Activated naive CD4-positive, alpha-beta T cell treated with anti-CD3 and anti-CD28 coated beads, Interleukin-2, amount 50 U/mL, for 24 hours (primary cell): ENCODE data around the gene SMIM1.
"Not testable (repeated sequence)": the region's sequence is repeated elsewhere in the genome, so short reads cannot be mapped to it uniquely, and the experiment has no call there.

Source experiments
- H3K27ac Mint-ChIP-seq: one replicate; pipeline ENCODE4 v1.8.0; 2021; ENCODE audit warnings: mild to moderate bottlenecking, mixed read lengths
- H3K27me3 Mint-ChIP-seq: one replicate; pipeline ENCODE4 v1.8.0; 2021; ENCODE audit warnings: mixed read lengths
- H3K36me3 Mint-ChIP-seq: one replicate; pipeline ENCODE4 v1.8.0; 2021; ENCODE audit warnings: mixed read lengths
- H3K4me1 Mint-ChIP-seq: one replicate; pipeline ENCODE4 v1.8.0; 2021; ENCODE audit warnings: mixed read lengths
- H3K4me3 Mint-ChIP-seq: one replicate; pipeline ENCODE4 v1.8.0; 2021; ENCODE audit warnings: mild to moderate bottlenecking, mixed read lengths
- H3K9me3 Mint-ChIP-seq: one replicate; pipeline ENCODE4 v1.8.0; 2021; ENCODE audit warnings: mixed read lengths

The SMIM1 gene

GRCh38 chr1:3809680-3810079 lies 37.1 kb downstream of the SMIM1 start:
- peaks cover 2% of the 10 kb centered on the region for H3K36me3 Mint-ChIP-seq
- H3K4me3 Mint-ChIP-seq = no peak overlapping the region
- H3K4me1 Mint-ChIP-seq = no peaks in the 10 kb centered on the region
- no peak overlapping the region for H3K27ac Mint-ChIP-seq
- peaks cover 4% of the 10 kb centered on the region for H3K27me3 Mint-ChIP-seq
- H3K9me3 Mint-ChIP-seq = no peaks in the 10 kb centered on the region

- H3K4me3 Mint-ChIP-seq, H3K27me3 Mint-ChIP-seq, H3K36me3 Mint-ChIP-seq, H3K27ac Mint-ChIP-seq, H3K9me3 Mint-ChIP-seq, H3K4me1 Mint-ChIP-seq: not testable (repeated sequence)
Observed at GRCh38 chr1:3810149-3810761, 37.7 kb downstream of the SMIM1 start.

GRCh38 chr1:3811595-3811911 lies 39.0 kb downstream of the SMIM1 start:
- no peak overlapping the region for H3K4me3 Mint-ChIP-seq
- H3K9me3 Mint-ChIP-seq = no peaks in the 10 kb centered on the region
- H3K27me3 Mint-ChIP-seq = peaks cover 3% of the 10 kb centered on the region
- H3K4me1 Mint-ChIP-seq = no peaks in the 10 kb centered on the region
- H3K27ac Mint-ChIP-seq = no peak overlapping the region
- peaks cover 2% of the 10 kb centered on the region for H3K36me3 Mint-ChIP-seq

GRCh38 chr1:3814065-3814464 lies 41.5 kb downstream of the SMIM1 start:
- Mint-ChIP-seq H3K27me3 (no peaks in the 10 kb centered on the region), H3K9me3 (no peaks in the 10 kb centered on the region), H3K4me1 (no peaks in the 10 kb centered on the region)

GRCh38 chr1:3814771-3815561 lies 42.4 kb downstream of the SMIM1 start:
- no peak overlapping the region for H3K27ac Mint-ChIP-seq
- no peak overlapping the region for H3K4me3 Mint-ChIP-seq
- no peaks in the 10 kb centered on the region for H3K27me3 Mint-ChIP-seq
- no peaks in the 10 kb centered on the region for H3K9me3 Mint-ChIP-seq
- H3K4me1 Mint-ChIP-seq = no peaks in the 10 kb centered on the region
- peaks cover 3% of the 10 kb centered on the region for H3K36me3 Mint-ChIP-seq

More at GRCh38 chr1:3814065-3814464, 41.5 kb downstream of the SMIM1 start:
- Mint-ChIP-seq H3K36me3 (peaks cover 2% of the 10 kb centered on the region), H3K4me3 (no peak overlapping the region), H3K27ac (no peak overlapping the region)

GRCh38 chr1:3816331-3817137 lies 44.0 kb downstream of the SMIM1 start:
- H3K9me3 Mint-ChIP-seq = no peaks in the 10 kb centered on the region
- no peak overlapping the region for H3K27ac Mint-ChIP-seq
- H3K4me1 Mint-ChIP-seq = no peaks in the 10 kb centered on the region
- peaks cover 5% of the 10 kb centered on the region for H3K36me3 Mint-ChIP-seq
- H3K4me3 Mint-ChIP-seq = no peak overlapping the region
- no peaks in the 10 kb centered on the region for H3K27me3 Mint-ChIP-seq

- Mint-ChIP-seq H3K9me3 (no peaks in the 10 kb centered on the region), H3K4me1 (no peaks in the 10 kb centered on the region), H3K4me3 (no peak overlapping the region), H3K27ac (no peak overlapping the region), H3K27me3 (no peaks in the 10 kb centered on the region), H3K36me3 (peaks cover 5% of the 10 kb centered on the region)
Observed at GRCh38 chr1:3817138-3817740, 44.7 kb downstream of the SMIM1 start.

- no peak overlapping the region for H3K27ac Mint-ChIP-seq
- H3K36me3 Mint-ChIP-seq = peaks cover 5% of the 10 kb centered on the region
- no peaks in the 10 kb centered on the region for H3K27me3 Mint-ChIP-seq
- no peak overlapping the region for H3K4me3 Mint-ChIP-seq
- H3K4me1 Mint-ChIP-seq = no peaks in the 10 kb centered on the region
- H3K9me3 Mint-ChIP-seq = no peaks in the 10 kb centered on the region
Observed at GRCh38 chr1:3817821-3818597, 45.5 kb downstream of the SMIM1 start.

GRCh38 chr1:3819771-3820200 lies 47.2 kb downstream of the SMIM1 start:
- H3K27ac Mint-ChIP-seq = no peak overlapping the region
- no peak overlapping the region for H3K4me3 Mint-ChIP-seq
- H3K9me3 Mint-ChIP-seq = no peaks in the 10 kb centered on the region
- peaks cover 7% of the 10 kb centered on the region for H3K36me3 Mint-ChIP-seq
- H3K4me1 Mint-ChIP-seq = no peaks in the 10 kb centered on the region
- no peaks in the 10 kb centered on the region for H3K27me3 Mint-ChIP-seq

- H3K27me3 Mint-ChIP-seq = no peaks in the 10 kb centered on the region
- H3K4me3 Mint-ChIP-seq = no peak overlapping the region
- no peaks in the 10 kb centered on the region for H3K4me1 Mint-ChIP-seq
- no peak overlapping the region for H3K27ac Mint-ChIP-seq
- peaks cover 7% of the 10 kb centered on the region for H3K36me3 Mint-ChIP-seq
- H3K9me3 Mint-ChIP-seq = no peaks in the 10 kb centered on the region
Observed at GRCh38 chr1:3820316-3820715, 47.8 kb downstream of the SMIM1 start.

GRCh38 chr1:3821004-3821403 lies 48.5 kb downstream of the SMIM1 start:
- Mint-ChIP-seq H3K27me3 (no peaks in the 10 kb centered on the region), H3K36me3 (peaks cover 7% of the 10 kb centered on the region), H3K4me3 (no peak overlapping the region), H3K4me1 (no peaks in the 10 kb centered on the region), H3K9me3 (no peaks in the 10 kb centered on the region), H3K27ac (no peak overlapping the region)

- Mint-ChIP-seq H3K4me1 (no peaks in the 10 kb centered on the region), H3K27ac (no peak overlapping the region), H3K36me3 (peaks cover 7% of the 10 kb centered on the region), H3K27me3 (no peaks in the 10 kb centered on the region), H3K9me3 (no peaks in the 10 kb centered on the region), H3K4me3 (no peak overlapping the region)
Observed at GRCh38 chr1:3821447-3821846, 48.9 kb downstream of the SMIM1 start.

- peaks cover 7% of the 10 kb centered on the region for H3K36me3 Mint-ChIP-seq
- H3K27ac Mint-ChIP-seq = no peak overlapping the region
Observed at GRCh38 chr1:3821908-3822307, 49.4 kb downstream of the SMIM1 start.

GRCh38 chr1:3822421-3822820 lies 49.9 kb downstream of the SMIM1 start:
- no peaks in the 10 kb centered on the region for H3K27me3 Mint-ChIP-seq
- H3K4me1 Mint-ChIP-seq = no peaks in the 10 kb centered on the region
- H3K27ac Mint-ChIP-seq = no peak overlapping the region
- H3K4me3 Mint-ChIP-seq = no peak overlapping the region
- H3K36me3 Mint-ChIP-seq = peaks cover 7% of the 10 kb centered on the region
- no peaks in the 10 kb centered on the region for H3K9me3 Mint-ChIP-seq

More at GRCh38 chr1:3821908-3822307, 49.4 kb downstream of the SMIM1 start:
- Mint-ChIP-seq H3K4me3 (no peak overlapping the region), H3K9me3 (no peaks in the 10 kb centered on the region), H3K4me1 (no peaks in the 10 kb centered on the region), H3K27me3 (no peaks in the 10 kb centered on the region)

- Mint-ChIP-seq H3K27ac (no peak overlapping the region), H3K4me3 (no peak overlapping the region), H3K9me3 (no peaks in the 10 kb centered on the region), H3K27me3 (no peaks in the 10 kb centered on the region), H3K36me3 (peaks cover 11% of the 10 kb centered on the region), H3K4me1 (no peaks in the 10 kb centered on the region)
Observed at GRCh38 chr1:3824650-3825049, 52.1 kb downstream of the SMIM1 start.
